T-cell (primary cell): ENCODE data around the gene PDSS2. TPM values are rescaled to one million over a fixed set of nuclear protein-coding genes. Genes with fewer than 3 reads are reported as not detected.

Experiments
- ATAC-seq, 4 experiments: fragments of 200-7000 bp in 3 of 4; fragments of 150-1000 bp in 1 of 4; cut with Tn5 transposase; replicated peaks in 1 of 4; 1 replicate in 3 of 4; 2 replicates in 1 of 4; pipeline ENCODE4 v1.10.0; 2021; ENCODE audit warnings: moderate library complexity in 3 of 4, mild to moderate bottlenecking in 2 of 4, moderate number of reproducible peaks in 1 of 4
- CTCF ChIA-PET, 2 donors: fragments of 300-600 bp; sonication (Branson Sonifier 250); formaldehyde crosslinking; loops; one replicate each; lab custom pipeline; 2022; ENCODE audit warnings: antibody characterized with exemption in 2 of 2; lab: Charles Lee
- POLR2A ChIA-PET, 2 donors: fragments of 300-600 bp; sonication (Branson Sonifier 250); formaldehyde crosslinking; loops; one replicate each; lab custom pipeline; 2022; ENCODE audit warnings: antibody characterized with exemption in 2 of 2; lab: Charles Lee
- DNase-seq, 35 experiments: peaks; one replicate each; pipeline versions ENCODE4 v3.0.0 to v3.0.0-alpha.2; 2013 to 2023
- H3K27ac ChIP-seq: one replicate; pipeline ENCODE4 v1.5.1; 2013; ENCODE audit warnings: low read length
- H3K27me3 ChIP-seq, 2 experiments: replicated peaks in 1 of 2; 1 replicate in 1 of 2; 2 replicates in 1 of 2; pipeline versions ENCODE4 v1.6.1 to v1.7.0; 2013; ENCODE audit warnings: low read length in 1 of 2, mixed read lengths in 1 of 2; ENCODE audit not compliant: control insufficient read depth in 2 of 2, insufficient read depth in 2 of 2; ENCODE audit errors: extremely low read depth in 1 of 2
- H3K36me3 ChIP-seq, 2 donors: 1 replicate in 1 of 2; 2 replicates in 1 of 2; pipeline versions ENCODE4 v1.6.1 to v1.7.0; 2013; ENCODE audit warnings: low read length in 1 of 2; ENCODE audit not compliant: control insufficient read depth in 2 of 2, insufficient read depth in 1 of 2; ENCODE audit errors: extremely low read depth in 1 of 2
- H3K4me1 ChIP-seq, 2 experiments: 1 replicate in 1 of 2; 2 replicates in 1 of 2; pipeline versions ENCODE4 v1.6.1 to v1.7.0; 2013; ENCODE audit warnings: low read length in 2 of 2, mixed read lengths in 1 of 2; ENCODE audit not compliant: insufficient read depth in 2 of 2, control insufficient read depth in 1 of 2; ENCODE audit errors: extremely low read depth in 1 of 2
- H3K4me3 ChIP-seq, 2 donors: 1 replicate in 1 of 2; 2 replicates in 1 of 2; pipeline versions ENCODE4 v1.5.1 to v1.7.0; 2013; ENCODE audit warnings: mild to moderate bottlenecking in 2 of 2, low read length in 1 of 2, moderate library complexity in 1 of 2; ENCODE audit not compliant: control insufficient read depth in 1 of 2; ENCODE audit errors: extremely low read depth in 1 of 2
- H3K9me3 ChIP-seq: 2 replicates; pipeline ENCODE4 v1.7.0; 2013
- H3K27ac Mint-ChIP-seq, 2 donors: one replicate each; pipeline ENCODE4 v1.8.0; 2020 to 2021; ENCODE audit warnings: mild to moderate bottlenecking in 2 of 2, mixed read lengths in 2 of 2
- H3K27me3 Mint-ChIP-seq, 2 donors: one replicate each; pipeline ENCODE4 v1.8.0; 2021 to 2022; ENCODE audit warnings: mixed read lengths in 2 of 2
- H3K36me3 Mint-ChIP-seq: one replicate; pipeline ENCODE4 v1.8.0; 2021; ENCODE audit warnings: mixed read lengths
- H3K4me1 Mint-ChIP-seq, 3 donors: one replicate each; pipeline ENCODE4 v1.8.0; 2020 to 2022; ENCODE audit warnings: mixed read lengths in 3 of 3, mild to moderate bottlenecking in 1 of 3
- H3K4me3 Mint-ChIP-seq, 3 donors: one replicate each; pipeline ENCODE4 v1.8.0; 2020 to 2022; ENCODE audit warnings: mild to moderate bottlenecking in 3 of 3, mixed read lengths in 3 of 3, moderate library complexity in 3 of 3
- H3K9me3 Mint-ChIP-seq, 3 donors: one replicate each; pipeline ENCODE4 v1.8.0; 2020 to 2022; ENCODE audit warnings: mixed read lengths in 3 of 3
- WGBS: methylation state at CpG from one replicate; pipeline ENCODE4 v1.1.5; 2013; ENCODE audit warnings: missing lambda C conversion rate; ENCODE audit not compliant: insufficient coverage; 5-methylcytosine and 5-hydroxymethylcytosine counted together
- total RNA-seq, 35 experiments: library from RNA in 6 of 35; stranded (reverse) in 6 of 35; fragments of 120-200 nt in 1 of 35; gene quantifications; one replicate each; pipeline versions ENCODE4 v1.2.1 to v1.2.4 and lab custom pipeline; 2013 to 2026

The PDSS2 gene
- total RNA-seq, 5 donors from 2014 or later (not counting 1 experiment from before 2014, with no cell fraction given): 10.8 to 13.6 (median 11.8) TPM

GRCh38 chr6:107215334-107215733 lies 244.0 kb downstream of the PDSS2 start:
- ChIA-PET CTCF (no interaction called here), POLR2A (no interaction called here)
- no peaks in the 10 kb centered on the region for H3K4me1 ChIP-seq
- no peaks in the 10 kb centered on the region for H3K27me3 Mint-ChIP-seq
- no peak overlapping the region for H3K4me3 Mint-ChIP-seq
- peaks cover 13% of the 10 kb centered on the region for H3K36me3 Mint-ChIP-seq
- ATAC-seq (no peak), DNase-seq (no peak)
- H3K9me3 ChIP-seq: no peaks in the 10 kb centered on the region
- H3K27ac ChIP-seq: no peak overlapping the region
- H3K4me3 ChIP-seq: no peak overlapping the region
- H3K9me3 Mint-ChIP-seq: no peaks in the 10 kb centered on the region
- no peak overlapping the region for H3K27ac Mint-ChIP-seq
- H3K36me3 ChIP-seq: no peaks in the 10 kb centered on the region
- no peaks in the 10 kb centered on the region for H3K4me1 Mint-ChIP-seq
- WGBS: no CpG with 5 or more reads among the region's 1 CpG
- H3K27me3 ChIP-seq: no peaks in the 10 kb centered on the region

GRCh38 chr6:107214655-107215054 lies 244.7 kb downstream of the PDSS2 start:
- Histone ChIP-seq H3K36me3 (no peaks in the 10 kb centered on the region), H3K4me3 (no peak overlapping the region), H3K4me1 (no peaks in the 10 kb centered on the region), H3K27ac (no peak overlapping the region), H3K27me3 (no peaks in the 10 kb centered on the region), H3K9me3 (no peaks in the 10 kb centered on the region)
- no peaks in the 10 kb centered on the region for H3K9me3 Mint-ChIP-seq
- ATAC-seq (no peak), DNase-seq (no peak)
- no peak overlapping the region for H3K27ac Mint-ChIP-seq
- H3K4me3 Mint-ChIP-seq: no peak overlapping the region
- ChIA-PET CTCF (no interaction called here), POLR2A (no interaction called here)
- H3K36me3 Mint-ChIP-seq: peaks cover 15% of the 10 kb centered on the region
- H3K27me3 Mint-ChIP-seq: no peaks in the 10 kb centered on the region
- H3K4me1 Mint-ChIP-seq: no peaks in the 10 kb centered on the region

GRCh38 chr6:107209406-107210305 lies 249.7 kb downstream of the PDSS2 start:
- no peak overlapping the region for H3K27ac ChIP-seq
- H3K27me3 ChIP-seq: no peaks in the 10 kb centered on the region
- DNase-seq (no peak), ATAC-seq (no peak)
- H3K4me1 ChIP-seq: no peaks in the 10 kb centered on the region
- no peak overlapping the region for H3K4me3 ChIP-seq
- POLR2A ChIA-PET: interaction anchor here in 1 of 2 donors (0.6 kb wide), 1 partner anchor 1639 kb away, joined by 6 read pairs; no protein-coding TSS in a partner anchor
- Mint-ChIP-seq H3K27me3 (no peaks in the 10 kb centered on the region), H3K4me1 (no peaks in the 10 kb centered on the region), H3K27ac (no peak overlapping the region), H3K36me3 (peaks cover 39% of the 10 kb centered on the region), H3K4me3 (no peak overlapping the region), H3K9me3 (peaks cover 0 to 3% (median 3%) of the 10 kb centered on the region in 3 donors)
- H3K36me3 ChIP-seq: no peaks in the 10 kb centered on the region
- CTCF ChIA-PET: interaction anchor here in 1 of 2 donors (0.5 to 0.6 kb wide), 2 partner anchors 23 to 934 kb away, joined by 3 read pairs; no protein-coding TSS in a partner anchor
- WGBS: 100% methylated on average over 2 of the region's 8 CpGs
- H3K9me3 ChIP-seq: no peaks in the 10 kb centered on the region

- peaks cover 58% of the 10 kb centered on the region for H3K36me3 Mint-ChIP-seq
- no peak overlapping the region for H3K27ac ChIP-seq
- DNase-seq (no peak), ATAC-seq (no peak)
- H3K36me3 ChIP-seq: no peaks in the 10 kb centered on the region
- WGBS: 100% methylated on average over 1 of the region's 4 CpGs
- CTCF ChIA-PET: no interaction called here
- no peak overlapping the region for H3K4me3 ChIP-seq
- H3K9me3 ChIP-seq: no peaks in the 10 kb centered on the region
- H3K27me3 Mint-ChIP-seq: no peaks in the 10 kb centered on the region
- H3K4me1 ChIP-seq: no peaks in the 10 kb centered on the region
- no peak overlapping the region for H3K27ac Mint-ChIP-seq
- H3K9me3 Mint-ChIP-seq: peaks cover 0 to 9% (median 7%) of the 10 kb centered on the region in 3 donors
- H3K27me3 ChIP-seq: no peaks in the 10 kb centered on the region
- POLR2A ChIA-PET: no interaction called here
- no peaks in the 10 kb centered on the region for H3K4me1 Mint-ChIP-seq
- H3K4me3 Mint-ChIP-seq: no peak overlapping the region
Measured at GRCh38 chr6:107207251-107207873, 252.0 kb downstream of the PDSS2 start.

- no peak for ATAC-seq
- peaks cover 56% of the 10 kb centered on the region for H3K36me3 Mint-ChIP-seq
- ChIA-PET CTCF (no interaction called here), POLR2A (no interaction called here)
- no peak overlapping the region for H3K27ac Mint-ChIP-seq
- H3K27me3 ChIP-seq: no peaks in the 10 kb centered on the region
- no peak overlapping the region for H3K27ac ChIP-seq
- H3K36me3 ChIP-seq: no peaks in the 10 kb centered on the region
- DNase-seq: no peak
- peaks cover 0 to 9% (median 7%) of the 10 kb centered on the region in 3 donors for H3K9me3 Mint-ChIP-seq
- no peaks in the 10 kb centered on the region for H3K27me3 Mint-ChIP-seq
- H3K4me1 Mint-ChIP-seq: no peaks in the 10 kb centered on the region
- no peaks in the 10 kb centered on the region for H3K4me1 ChIP-seq
- 97% methylated on average over 3 of the region's 6 CpGs for WGBS
- H3K9me3 ChIP-seq: no peaks in the 10 kb centered on the region
- no peak overlapping the region for H3K4me3 Mint-ChIP-seq
- H3K4me3 ChIP-seq: no peak overlapping the region
Measured at GRCh38 chr6:107205058-107205998, 254.0 kb downstream of the PDSS2 start.

GRCh38 chr6:107202876-107203468 lies 256.4 kb downstream of the PDSS2 start:
- POLR2A ChIA-PET: no interaction called here

More at GRCh38 chr6:107202876-107203468, 256.4 kb downstream of the PDSS2 start:
- H3K27ac ChIP-seq: no peak overlapping the region
- H3K36me3 ChIP-seq: no peaks in the 10 kb centered on the region
- H3K4me3 Mint-ChIP-seq: no peak overlapping the region
- ATAC-seq (no peak), DNase-seq (no peak)
- H3K27ac Mint-ChIP-seq: no peak overlapping the region
- H3K4me3 ChIP-seq: no peak overlapping the region
- H3K9me3 ChIP-seq: no peaks in the 10 kb centered on the region
- H3K36me3 Mint-ChIP-seq: peaks cover 52% of the 10 kb centered on the region
- CTCF ChIA-PET: no interaction called here
- H3K27me3 Mint-ChIP-seq: no peaks in the 10 kb centered on the region
- H3K27me3 ChIP-seq: no peaks in the 10 kb centered on the region
- 50% methylated on average over 2 of the region's 4 CpGs for WGBS
- no peaks in the 10 kb centered on the region for H3K4me1 ChIP-seq
- H3K4me1 Mint-ChIP-seq: no peaks in the 10 kb centered on the region
- H3K9me3 Mint-ChIP-seq: peaks cover 0 to 9% (median 7%) of the 10 kb centered on the region in 3 donors
